Measurements from ENCODE around the gene CDC14B. TPM values are rescaled to one million over a fixed set of nuclear protein-coding genes. Genes with fewer than 3 reads are reported as not detected.
"Not testable (repeated sequence)": the region's sequence is repeated elsewhere in the genome, so short reads cannot be mapped to it uniquely, and the experiment has no call there.

Gene CDC14B
- polyA plus RNA-seq, 4 donors: 8.5 to 20.8 (median 14.1) TPM

DNA sequence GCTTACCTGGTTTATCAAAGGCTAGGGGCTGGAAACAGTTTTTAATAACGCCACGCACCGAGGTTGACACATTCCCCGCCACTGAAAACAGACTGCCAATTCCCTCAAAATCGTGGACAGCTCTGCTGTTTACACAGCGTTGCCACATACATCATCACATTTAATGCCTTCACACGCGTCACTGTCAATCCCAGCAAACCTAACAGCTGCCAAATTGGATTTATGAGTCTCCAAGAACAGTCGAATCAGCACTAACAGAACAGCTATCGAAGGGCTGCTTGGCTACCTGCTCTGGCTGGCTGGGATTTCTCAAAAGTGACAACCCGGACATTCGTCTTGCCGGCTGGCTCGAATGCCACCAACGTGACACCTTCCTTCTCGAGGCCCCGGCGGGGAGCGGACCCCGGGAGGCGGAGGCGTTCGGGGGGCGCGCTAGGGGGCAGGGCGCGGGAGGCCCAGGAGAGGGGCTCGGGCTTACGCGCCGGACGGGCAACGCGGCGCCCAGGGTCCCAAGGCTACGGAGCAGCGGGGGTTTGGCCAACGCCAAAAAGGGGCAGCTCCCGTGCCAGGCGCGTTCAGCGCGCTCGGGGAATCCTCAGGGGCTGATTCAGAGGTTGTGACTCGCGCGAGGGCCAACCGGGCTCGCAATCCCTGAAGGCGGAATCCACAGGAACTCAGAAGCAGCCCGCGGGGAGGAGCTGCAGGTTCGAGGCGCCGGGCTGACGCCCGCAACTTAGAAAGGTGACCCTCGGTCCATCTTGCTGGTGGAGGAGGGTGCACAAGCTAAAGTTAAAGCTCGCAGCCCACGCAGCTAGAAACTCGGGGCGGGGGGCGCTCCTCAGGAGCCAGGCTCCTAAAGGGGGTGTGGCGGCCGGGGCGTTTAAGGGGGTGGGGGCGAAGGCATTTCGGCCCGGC, 1.2 kb downstream of the CDC14B start:
- H3K27me3 ChIP-seq (ENCODE audit: control insufficient read depth in 3 of 3, insufficient read depth in 3 of 3, low read length in 3 of 3): no peaks in the 10 kb centered on the region
- WGBS, 3 donors: 4 to 9% (median 8%) methylated on average over 48 to 69 of the region's 69 CpGs
- FAIRE-seq (no peak), DNase-seq (peak; percentile 65 to 70)
- H3K4me3 ChIP-seq (ENCODE audit: low read depth in 1 of 3, low read length in 3 of 3): peak overlapping the region; percentile 63 to 85 (median 72)
- H3K36me3 ChIP-seq (ENCODE audit: control insufficient read depth in 3 of 3, insufficient read depth in 2 of 3, low read depth in 1 of 3, low read length in 3 of 3): no peaks in the 10 kb centered on the region
- H3K4me1 ChIP-seq (ENCODE audit: control insufficient read depth in 3 of 3, insufficient read depth in 2 of 3, low read depth in 1 of 3, low read length in 2 of 3): peaks cover 0 to 6% (median 0%) of the 10 kb centered on the region in 3 donors
- H3K9me3 ChIP-seq (ENCODE audit: control insufficient read depth in 2 of 2, insufficient read depth in 1 of 2, low read depth in 1 of 2, low read length in 1 of 2): no peaks in the 10 kb centered on the region
- H3K27ac ChIP-seq (ENCODE audit: low read depth in 1 of 3, low read length in 2 of 3): peak overlapping the region in 2 of 3 donors; percentile 2 to 65

DNA sequence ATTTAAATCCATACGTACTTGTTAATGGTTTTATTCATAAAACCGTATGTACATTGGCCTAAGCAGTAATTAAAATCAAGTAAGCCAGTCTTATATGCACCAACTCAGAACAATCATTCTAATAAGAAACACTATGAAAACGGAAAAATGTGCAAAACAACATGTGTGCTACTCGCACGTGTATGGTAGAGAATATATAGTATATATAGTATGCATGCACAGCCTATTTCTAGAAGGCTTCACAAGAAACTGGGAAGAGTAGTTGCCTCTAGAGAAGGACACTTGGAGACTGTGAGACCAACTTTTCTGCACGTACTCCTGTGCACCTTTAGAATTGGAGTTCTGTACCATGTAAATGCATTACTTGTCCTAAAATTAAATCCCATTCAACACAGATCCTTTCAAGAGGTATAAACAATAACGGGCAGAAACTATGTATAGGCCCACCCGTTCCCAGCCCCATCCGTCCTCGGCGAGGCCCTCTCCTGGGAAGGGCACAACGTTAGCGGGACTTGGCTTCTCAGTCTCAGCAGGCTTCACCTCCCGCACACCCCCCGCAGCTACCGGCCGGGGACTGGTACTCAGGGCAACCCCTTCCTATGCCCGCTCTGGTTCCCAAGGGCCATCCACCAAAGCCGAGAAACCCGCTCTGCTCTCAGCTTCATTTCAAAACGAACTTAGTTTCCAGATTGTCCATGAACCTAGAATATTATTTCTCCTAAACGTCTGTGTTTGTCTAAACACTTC, 2.0 kb downstream of the CDC14B start:
- no peak for FAIRE-seq
- peak overlapping the region in 1 of 3 donors; percentile 65 for H3K27ac ChIP-seq (ENCODE audit: low read depth in 1 of 3, low read length in 2 of 3)
- WGBS, 3 donors: 79 to 83% (median 82%) methylated on average over 22 of the region's 22 CpGs
- peaks cover 0 to 6% (median 0%) of the 10 kb centered on the region in 3 donors for H3K4me1 ChIP-seq (ENCODE audit: control insufficient read depth in 3 of 3, insufficient read depth in 2 of 3, low read depth in 1 of 3, low read length in 2 of 3)
- H3K4me3 ChIP-seq (ENCODE audit: low read depth in 1 of 3, low read length in 3 of 3): peak overlapping the region in 1 of 3 donors; percentile 72
- no peaks in the 10 kb centered on the region for H3K9me3 ChIP-seq (ENCODE audit: control insufficient read depth in 2 of 2, insufficient read depth in 1 of 2, low read depth in 1 of 2, low read length in 1 of 2)
- DNase-seq: no peak
- no peaks in the 10 kb centered on the region for H3K36me3 ChIP-seq (ENCODE audit: control insufficient read depth in 3 of 3, insufficient read depth in 2 of 3, low read depth in 1 of 3, low read length in 3 of 3)
- no peaks in the 10 kb centered on the region for H3K27me3 ChIP-seq (ENCODE audit: control insufficient read depth in 3 of 3, insufficient read depth in 3 of 3, low read length in 3 of 3)

DNA sequence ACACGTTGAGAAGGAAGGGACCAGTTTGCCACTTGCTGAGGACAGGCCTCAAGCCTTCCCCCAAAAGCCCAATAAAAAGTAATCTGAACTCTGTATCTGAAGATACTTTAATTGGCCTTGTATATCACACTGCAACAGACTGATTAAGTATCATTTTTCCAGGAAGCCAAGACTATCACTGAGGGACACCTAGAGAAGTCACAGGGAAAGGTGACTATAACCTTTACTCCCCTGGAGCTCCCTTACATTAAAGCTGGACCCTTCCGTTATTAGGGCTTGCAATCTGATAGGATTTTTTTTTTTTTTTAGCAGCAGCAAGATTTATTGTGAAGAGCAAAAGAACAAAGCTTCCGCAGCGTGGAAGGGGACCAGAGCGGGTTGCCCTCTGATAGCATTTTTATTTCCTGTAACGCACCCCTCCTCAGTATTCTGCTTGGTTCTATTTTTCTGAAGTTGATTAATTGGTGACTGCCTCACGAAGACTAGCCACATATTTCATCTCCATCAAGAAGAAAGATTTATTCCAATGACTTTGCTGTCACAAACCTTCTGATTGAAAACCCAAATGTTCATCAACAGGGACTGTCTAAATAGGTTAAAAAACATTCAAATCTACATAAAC, 2.7 kb downstream of the CDC14B start:
- no peak for DNase-seq
- H3K4me3 ChIP-seq (ENCODE audit: low read depth in 1 of 3, low read length in 3 of 3): no peak overlapping the region
- FAIRE-seq: no peak

DNA sequence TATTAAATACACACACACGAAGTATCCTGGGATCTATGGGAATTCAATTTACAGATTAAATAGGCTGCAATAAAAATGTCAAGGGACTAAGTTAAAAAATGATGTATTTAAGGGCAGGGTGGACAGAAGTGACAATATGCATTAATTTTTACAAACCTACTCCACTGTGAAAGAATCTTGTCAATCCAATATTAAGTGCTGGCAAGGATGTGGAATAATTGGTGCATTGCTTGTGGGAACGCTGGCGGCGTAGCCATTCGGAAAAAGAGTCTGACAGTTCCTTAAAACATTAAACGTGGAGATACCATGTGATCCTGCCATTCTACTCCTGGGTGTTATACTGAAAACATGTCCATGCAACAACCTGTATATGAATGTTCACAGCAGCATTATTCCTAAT, 4.2 kb downstream of the CDC14B start:
- no peak overlapping the region for H3K4me3 ChIP-seq (ENCODE audit: low read depth in 1 of 3, low read length in 3 of 3)
- H3K27me3 ChIP-seq (ENCODE audit: control insufficient read depth in 3 of 3, insufficient read depth in 3 of 3, low read length in 3 of 3): no peaks in the 10 kb centered on the region
- WGBS, 3 donors: 85 to 89% (median 86%) methylated on average over 6 of the region's 6 CpGs
- FAIRE-seq (no peak), DNase-seq (no peak)
- no peak overlapping the region for H3K27ac ChIP-seq (ENCODE audit: low read depth in 1 of 3, low read length in 2 of 3)
- H3K9me3 ChIP-seq (ENCODE audit: control insufficient read depth in 2 of 2, insufficient read depth in 1 of 2, low read depth in 1 of 2, low read length in 1 of 2): no peaks in the 10 kb centered on the region
- H3K36me3 ChIP-seq (ENCODE audit: control insufficient read depth in 3 of 3, insufficient read depth in 2 of 3, low read depth in 1 of 3, low read length in 3 of 3): no peaks in the 10 kb centered on the region
- peaks cover 0 to 11% (median 0%) of the 10 kb centered on the region in 3 donors for H3K4me1 ChIP-seq (ENCODE audit: control insufficient read depth in 3 of 3, insufficient read depth in 2 of 3, low read depth in 1 of 3, low read length in 2 of 3)

More for the DNA sequence above, 2.7 kb downstream of the CDC14B start:
- Histone ChIP-seq H3K27ac (ENCODE audit: low read depth in 1 of 3, low read length in 2 of 3) (no peak overlapping the region), H3K36me3 (ENCODE audit: control insufficient read depth in 3 of 3, insufficient read depth in 2 of 3, low read depth in 1 of 3, low read length in 3 of 3) (no peaks in the 10 kb centered on the region), H3K27me3 (ENCODE audit: control insufficient read depth in 3 of 3, insufficient read depth in 3 of 3, low read length in 3 of 3) (no peaks in the 10 kb centered on the region), H3K9me3 (ENCODE audit: control insufficient read depth in 2 of 2, insufficient read depth in 1 of 2, low read depth in 1 of 2, low read length in 1 of 2) (no peaks in the 10 kb centered on the region), H3K4me1 (ENCODE audit: control insufficient read depth in 3 of 3, insufficient read depth in 2 of 3, low read depth in 1 of 3, low read length in 2 of 3) (peaks cover 0 to 9% (median 0%) of the 10 kb centered on the region in 3 donors)
- whole genome bisulfite sequencing, 3 donors: 75 to 80% (median 77%) methylated on average over 7 of the region's 7 CpGs

DNA sequence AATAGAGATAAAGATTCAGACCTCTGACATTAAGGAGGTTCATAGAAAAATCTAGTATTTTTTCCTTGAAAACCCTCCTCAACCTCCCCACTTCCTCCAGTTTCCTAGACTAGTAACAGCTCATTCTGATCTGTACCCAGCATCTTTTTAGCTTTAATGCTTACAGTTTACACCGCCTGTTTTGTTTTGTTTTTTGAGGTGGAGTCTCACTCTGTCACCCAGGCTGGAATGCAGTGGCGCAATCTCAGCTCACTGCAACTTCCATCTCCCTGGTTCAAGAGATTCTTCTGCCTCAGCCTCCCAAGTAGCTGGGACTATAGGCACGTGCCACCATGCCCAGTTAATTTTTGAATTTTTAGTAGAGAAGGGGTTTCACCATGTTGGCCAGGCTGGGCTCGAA, 5.0 kb downstream of the CDC14B start:
- DNase-seq; H3K4me3 ChIP-seq (ENCODE audit: low read depth in 1 of 3, low read length in 3 of 3); H3K9me3 ChIP-seq (ENCODE audit: control insufficient read depth in 2 of 2, insufficient read depth in 1 of 2, low read depth in 1 of 2, low read length in 1 of 2); H3K36me3 ChIP-seq (ENCODE audit: control insufficient read depth in 3 of 3, insufficient read depth in 2 of 3, low read depth in 1 of 3, low read length in 3 of 3); H3K27ac ChIP-seq (ENCODE audit: low read depth in 1 of 3, low read length in 2 of 3); FAIRE-seq; H3K27me3 ChIP-seq (ENCODE audit: control insufficient read depth in 3 of 3, insufficient read depth in 3 of 3, low read length in 3 of 3): not testable (repeated sequence)
- WGBS, 3 donors: 85 to 89% (median 88%) methylated on average over 4 of the region's 4 CpGs
- peaks cover 0 to 11% (median 0%) of the 10 kb centered on the region in 3 donors for H3K4me1 ChIP-seq (ENCODE audit: control insufficient read depth in 3 of 3, insufficient read depth in 2 of 3, low read depth in 1 of 3, low read length in 2 of 3)

DNA sequence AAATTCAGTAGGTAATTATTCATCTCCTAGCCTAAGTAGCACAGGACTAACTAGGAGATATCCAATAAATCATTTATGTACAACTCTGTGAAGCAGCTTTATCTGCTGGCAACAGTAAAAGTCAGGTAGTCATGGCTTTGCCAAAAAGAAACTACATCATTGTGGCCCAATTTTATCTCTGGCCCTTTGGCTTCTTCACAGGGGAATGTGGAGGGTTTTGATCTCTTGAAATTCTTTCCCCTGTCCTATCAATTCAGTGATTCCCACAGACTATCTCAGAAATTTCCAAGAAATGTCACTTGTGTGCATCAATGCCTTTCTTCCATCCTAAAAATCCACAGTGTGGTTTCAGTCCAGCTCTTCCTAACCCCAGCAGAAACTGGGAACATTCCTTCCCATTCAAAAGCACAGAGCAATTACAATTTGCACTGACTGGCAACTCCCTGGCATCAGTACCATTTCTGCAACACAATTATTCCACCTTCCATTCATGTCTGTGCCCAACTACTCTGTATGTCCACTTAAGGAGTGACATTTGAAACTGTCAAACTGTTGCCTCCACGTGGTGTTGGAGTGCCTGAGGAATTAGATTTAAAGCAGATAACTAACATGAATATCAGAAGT, 6.6 kb downstream of the CDC14B start:
- WGBS, 3 donors: 26 to 50% (median 37%) methylated on average over 1 of the region's 1 CpG
- no peak for DNase-seq
- Histone ChIP-seq H3K4me1 (ENCODE audit: control insufficient read depth in 3 of 3, insufficient read depth in 2 of 3, low read depth in 1 of 3, low read length in 2 of 3) (peaks cover 0 to 8% (median 0%) of the 10 kb centered on the region in 3 donors), H3K4me3 (ENCODE audit: low read depth in 1 of 3, low read length in 3 of 3) (no peak overlapping the region), H3K9me3 (ENCODE audit: control insufficient read depth in 2 of 2, insufficient read depth in 1 of 2, low read depth in 1 of 2, low read length in 1 of 2) (no peaks in the 10 kb centered on the region), H3K27ac (ENCODE audit: low read depth in 1 of 3, low read length in 2 of 3) (no peak overlapping the region), H3K27me3 (ENCODE audit: control insufficient read depth in 3 of 3, insufficient read depth in 3 of 3, low read length in 3 of 3) (no peaks in the 10 kb centered on the region), H3K36me3 (ENCODE audit: control insufficient read depth in 3 of 3, insufficient read depth in 2 of 3, low read depth in 1 of 3, low read length in 3 of 3) (no peaks in the 10 kb centered on the region)
- FAIRE-seq: no peak

DNA sequence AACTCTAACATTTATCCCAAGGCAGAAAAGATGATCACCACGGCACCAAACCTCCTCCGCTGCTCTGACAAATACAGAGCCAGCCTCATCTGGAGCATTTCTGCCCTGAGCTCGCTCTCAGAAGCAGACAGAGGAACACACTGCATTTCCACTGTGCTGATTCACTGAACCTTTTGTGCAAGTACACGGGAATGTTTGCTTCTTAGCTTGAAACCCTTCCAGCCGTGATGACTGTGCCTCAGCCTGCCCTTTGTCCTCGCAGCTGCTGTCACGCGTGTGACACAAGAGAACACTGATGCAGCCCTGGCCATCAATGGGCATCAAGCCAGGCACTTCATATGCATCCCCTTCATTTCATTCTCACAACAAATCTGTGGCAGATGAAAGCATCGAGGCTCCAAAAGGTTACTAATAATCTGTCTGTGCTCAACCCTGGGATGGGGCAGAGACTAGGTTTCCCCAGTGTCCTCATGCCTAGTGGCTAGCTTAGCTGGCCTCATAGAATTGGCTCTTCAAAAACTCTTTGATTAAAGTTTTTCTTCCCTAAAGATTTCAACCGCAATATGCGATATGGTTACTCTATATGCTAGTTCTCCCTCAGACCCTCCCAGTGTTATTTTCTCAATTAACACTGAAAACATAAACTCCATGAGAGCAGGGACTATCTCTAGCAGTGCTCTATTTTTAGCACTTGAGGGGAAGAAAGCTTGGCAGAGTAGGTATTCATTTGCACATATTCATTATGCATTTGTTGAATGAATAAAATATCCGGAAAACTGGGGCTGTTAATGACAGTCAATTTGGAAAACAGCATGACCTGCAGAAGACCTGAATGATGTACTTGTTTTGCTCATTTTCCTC, 7.3 kb downstream of the CDC14B start:
- Histone ChIP-seq H3K4me1 (ENCODE audit: control insufficient read depth in 3 of 3, insufficient read depth in 2 of 3, low read depth in 1 of 3, low read length in 2 of 3) (peaks cover 0 to 5% (median 0%) of the 10 kb centered on the region in 3 donors), H3K27me3 (ENCODE audit: control insufficient read depth in 3 of 3, insufficient read depth in 3 of 3, low read length in 3 of 3) (no peaks in the 10 kb centered on the region), H3K4me3 (ENCODE audit: low read depth in 1 of 3, low read length in 3 of 3) (no peak overlapping the region), H3K9me3 (ENCODE audit: control insufficient read depth in 2 of 2, insufficient read depth in 1 of 2, low read depth in 1 of 2, low read length in 1 of 2) (no peaks in the 10 kb centered on the region), H3K36me3 (ENCODE audit: control insufficient read depth in 3 of 3, insufficient read depth in 2 of 3, low read depth in 1 of 3, low read length in 3 of 3) (no peaks in the 10 kb centered on the region), H3K27ac (ENCODE audit: low read depth in 1 of 3, low read length in 2 of 3) (peak overlapping the region in 2 of 3 donors; percentile 15 to 48)
- FAIRE-seq (no peak), DNase-seq (peak; percentile 73 to 81)
- 30 to 46% (median 33%) methylated on average over 12 of the region's 12 CpGs for WGBS, 3 donors
